HEK293 (cell line): ENCODE measurements around the gene NCKAP5.

ENCODE experiments used
- CTCF ChIP-seq: fragments of 450-650 bp; formaldehyde crosslinking; IDR thresholded peaks from 2 replicates; pipeline ENCODE4 v1.5.1; 2016; ENCODE audit warnings: missing biosample characterization, missing genetic modification characterization
- ZNF2 ChIP-seq: fragments of 450-650 bp; formaldehyde crosslinking; IDR thresholded peaks from 2 replicates; pipeline ENCODE4 v1.5.1; 2016; ENCODE audit warnings: missing biosample characterization, missing genetic modification characterization
- ZNF292 ChIP-seq: fragments of 450-650 bp; formaldehyde crosslinking; IDR thresholded peaks from 2 replicates; pipeline ENCODE4 v1.5.1; 2016; ENCODE audit warnings: low read depth, missing biosample characterization, missing genetic modification characterization, borderline replicate concordance
- ZNF621 ChIP-seq: fragments of 450-650 bp; formaldehyde crosslinking; IDR thresholded peaks from 2 replicates; pipeline ENCODE4 v1.5.1; 2017; ENCODE audit warnings: missing biosample characterization, missing genetic modification characterization

- no peak for TF ChIP-seq ZNF2 (tag by site-specific recombination)
- TF ChIP-seq CTCF (tag by site-specific recombination) = no peak
- no peak for TF ChIP-seq ZNF292
- TF ChIP-seq ZNF621 = no peak
These were observed 371.1 kb downstream of the NCKAP5 start for GRCh38 chr2:133197156-133197555.
